AG04449 (cell line): Measurements from ENCODE around the gene AFF2.

Source experiments
- CTCF ChIA-PET: fragments of 350-600 bp; formaldehyde crosslinking; extraction: SDS; loops from one replicate; lab custom pipeline; 2021; ENCODE audit warnings: antibody characterized with exemption; lab: Yijun Ruan, JAX
- POLR2A ChIA-PET: fragments of 400-600, 350-600 bp; formaldehyde crosslinking; extraction: SDS; loops from one replicate; lab custom pipeline; 2020; ENCODE audit warnings: antibody characterized with exemption, inconsistent platforms; lab: Yijun Ruan, JAX
- DNase-seq: peaks from one replicate; pipeline ENCODE4 v3.0.0-alpha.2; 2010; ENCODE audit warnings: low read depth, low spot score
- H3K4me3 ChIP-seq: 2 replicates; pipeline ENCODE4 v1.5.1; 2011; ENCODE audit warnings: low read depth, mild to moderate bottlenecking, control low read depth, low read length
- TF ChIP-seq, protein P1 (sequence below): IDR thresholded peaks from one replicate; pipeline ENCODE4 v1.5.1; 2011; ENCODE audit warnings: mild to moderate bottlenecking, moderate library complexity, low read length, control low read depth, inconsistent platforms; ENCODE audit not compliant: insufficient read depth; ENCODE audit errors: missing control alignments

Gene AFF2

DNA sequence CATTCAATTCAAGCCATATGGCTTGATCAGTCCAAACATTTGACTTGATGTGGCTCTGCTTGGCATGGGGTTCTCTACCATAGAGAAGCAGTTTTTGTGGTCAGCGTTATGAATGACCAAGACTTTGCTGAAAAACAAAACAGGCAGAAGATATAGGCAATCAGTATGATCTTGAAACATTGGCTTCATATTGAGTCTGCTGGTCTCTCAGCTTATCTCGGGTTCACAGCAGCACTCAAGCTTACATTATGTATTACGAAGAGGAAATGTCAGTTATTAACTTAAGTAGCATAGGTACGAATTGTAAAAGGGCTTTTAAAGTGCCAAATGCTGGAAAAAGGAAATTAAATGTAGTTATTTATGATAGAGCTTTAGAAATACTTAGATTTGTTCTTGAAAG, 99.0 kb downstream of the AFF2 start:
- no peak overlapping the region for H3K4me3 ChIP-seq

DNA sequence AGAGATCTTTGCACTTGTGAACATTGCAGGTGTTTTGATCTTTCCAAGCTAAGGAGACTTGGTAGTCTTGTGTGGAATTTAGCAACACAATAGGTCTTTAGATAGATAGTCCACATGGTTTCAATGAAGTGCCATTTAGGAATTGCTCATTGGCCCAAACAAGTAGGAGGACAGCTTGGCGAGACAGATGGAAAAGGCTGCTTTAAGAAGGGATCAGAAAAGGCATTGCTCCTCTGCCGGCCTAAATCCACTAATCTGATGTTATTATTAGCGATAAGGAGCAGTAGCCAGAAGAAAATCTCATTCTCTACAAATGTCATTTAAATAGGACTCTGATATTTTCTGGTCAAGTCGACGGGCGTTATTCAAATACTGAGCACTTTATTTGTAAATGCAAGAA, 99.7 kb downstream of the AFF2 start:
- TF ChIP-seq, protein P1, sequence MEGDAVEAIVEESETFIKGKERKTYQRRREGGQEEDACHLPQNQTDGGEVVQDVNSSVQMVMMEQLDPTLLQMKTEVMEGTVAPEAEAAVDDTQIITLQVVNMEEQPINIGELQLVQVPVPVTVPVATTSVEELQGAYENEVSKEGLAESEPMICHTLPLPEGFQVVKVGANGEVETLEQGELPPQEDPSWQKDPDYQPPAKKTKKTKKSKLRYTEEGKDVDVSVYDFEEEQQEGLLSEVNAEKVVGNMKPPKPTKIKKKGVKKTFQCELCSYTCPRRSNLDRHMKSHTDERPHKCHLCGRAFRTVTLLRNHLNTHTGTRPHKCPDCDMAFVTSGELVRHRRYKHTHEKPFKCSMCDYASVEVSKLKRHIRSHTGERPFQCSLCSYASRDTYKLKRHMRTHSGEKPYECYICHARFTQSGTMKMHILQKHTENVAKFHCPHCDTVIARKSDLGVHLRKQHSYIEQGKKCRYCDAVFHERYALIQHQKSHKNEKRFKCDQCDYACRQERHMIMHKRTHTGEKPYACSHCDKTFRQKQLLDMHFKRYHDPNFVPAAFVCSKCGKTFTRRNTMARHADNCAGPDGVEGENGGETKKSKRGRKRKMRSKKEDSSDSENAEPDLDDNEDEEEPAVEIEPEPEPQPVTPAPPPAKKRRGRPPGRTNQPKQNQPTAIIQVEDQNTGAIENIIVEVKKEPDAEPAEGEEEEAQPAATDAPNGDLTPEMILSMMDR, result no peak
- no peak overlapping the region for H3K4me3 ChIP-seq
- POLR2A ChIA-PET, result no interaction called here
- CTCF ChIA-PET, result no interaction called here
- DNase-seq, result no peak

More for the DNA sequence above, 99.0 kb downstream of the AFF2 start:
- TF ChIP-seq, protein P1, result no peak
- POLR2A ChIA-PET, result no interaction called here
- CTCF ChIA-PET, result no interaction called here
- no peak for DNase-seq

DNA sequence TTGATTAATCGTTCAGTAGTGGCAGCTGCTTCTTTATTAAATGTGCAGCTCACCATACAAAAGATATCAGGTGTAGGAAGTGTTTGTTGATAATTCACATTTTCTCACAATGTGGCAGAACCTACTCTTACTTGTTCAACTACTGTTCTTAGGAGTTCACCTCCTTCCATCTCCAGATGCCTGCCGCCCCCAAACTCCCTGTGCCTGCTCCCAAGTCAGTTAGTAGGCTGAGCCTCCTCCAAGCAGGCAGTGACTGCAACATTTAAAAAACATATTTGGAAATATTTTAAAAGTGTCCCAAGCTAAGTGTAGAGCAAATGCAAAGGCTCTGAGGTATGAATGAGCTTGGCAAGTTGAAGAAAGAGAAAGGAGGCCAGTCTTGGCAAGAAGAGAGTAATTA, 100.2 kb downstream of the AFF2 start:
- H3K4me3 ChIP-seq, result no peak overlapping the region
- ChIA-PET CTCF (no interaction called here), POLR2A (no interaction called here)
- TF ChIP-seq, protein P1, result no peak
- no peak for DNase-seq

DNA sequence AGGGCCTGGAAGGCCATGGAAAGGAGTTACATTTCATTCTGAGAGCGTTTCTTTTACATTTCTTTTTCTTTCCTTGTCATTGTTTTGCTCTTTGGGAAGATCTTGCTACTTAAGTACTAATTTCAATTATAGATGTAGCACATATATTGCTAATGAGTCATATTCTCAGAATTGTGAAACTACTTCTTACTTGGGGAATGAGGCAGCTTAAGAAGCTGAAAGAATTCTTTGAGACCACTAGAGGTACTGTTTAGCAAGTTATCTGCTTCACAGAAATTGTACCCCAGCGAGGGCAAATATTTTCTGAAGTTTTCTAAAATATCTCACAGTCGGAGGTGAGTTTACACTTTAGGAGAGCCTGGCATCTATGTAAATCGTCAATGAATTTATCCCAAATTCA, 100.6 kb downstream of the AFF2 start:
- H3K4me3 ChIP-seq, result no peak overlapping the region
- no peak for DNase-seq
- TF ChIP-seq, protein P1, result no peak
- POLR2A ChIA-PET, result no interaction called here
- CTCF ChIA-PET, result no interaction called here

DNA sequence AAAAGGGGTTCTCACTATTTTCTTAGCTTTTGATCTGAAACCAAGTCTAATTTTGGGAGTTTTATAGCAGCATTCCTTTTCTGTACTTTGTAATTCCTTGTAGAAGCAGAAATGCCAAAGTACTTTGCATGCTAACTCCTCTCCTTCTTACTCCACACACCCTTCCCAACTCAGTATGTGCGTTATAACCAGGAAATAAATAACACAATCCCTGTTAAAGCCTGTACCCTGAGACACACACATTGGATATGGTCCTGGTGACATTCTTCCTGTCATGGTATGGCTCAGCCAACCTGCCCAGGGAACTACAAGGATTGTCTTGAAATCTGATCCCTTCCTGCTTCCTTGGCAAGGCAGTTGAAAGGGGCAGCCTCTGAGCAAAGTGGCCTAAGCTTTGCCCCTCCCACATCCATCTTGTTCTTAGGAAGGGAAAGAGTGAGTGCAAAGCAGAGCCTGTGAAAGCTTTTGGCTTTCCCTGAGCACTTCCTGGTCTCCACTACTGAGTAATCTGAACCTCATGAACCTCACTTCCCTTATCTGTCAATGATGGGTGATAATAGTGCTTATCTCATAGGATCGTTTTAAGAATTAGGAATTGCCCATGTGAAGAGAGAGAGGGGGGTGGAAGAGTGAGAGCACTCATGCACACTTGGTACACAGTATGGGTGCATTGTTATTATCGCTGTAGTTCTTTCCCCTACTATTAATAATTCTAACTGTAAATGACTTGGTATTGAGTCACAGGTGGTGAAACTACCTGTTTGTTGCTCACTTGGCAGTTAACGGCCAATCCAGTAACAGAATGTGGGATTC, 109.3 kb downstream of the AFF2 start:
- ChIA-PET CTCF (no interaction called here), POLR2A (no interaction called here)
- TF ChIP-seq, protein P1, result no peak
- no peak for DNase-seq
- no peak overlapping the region for H3K4me3 ChIP-seq

DNA sequence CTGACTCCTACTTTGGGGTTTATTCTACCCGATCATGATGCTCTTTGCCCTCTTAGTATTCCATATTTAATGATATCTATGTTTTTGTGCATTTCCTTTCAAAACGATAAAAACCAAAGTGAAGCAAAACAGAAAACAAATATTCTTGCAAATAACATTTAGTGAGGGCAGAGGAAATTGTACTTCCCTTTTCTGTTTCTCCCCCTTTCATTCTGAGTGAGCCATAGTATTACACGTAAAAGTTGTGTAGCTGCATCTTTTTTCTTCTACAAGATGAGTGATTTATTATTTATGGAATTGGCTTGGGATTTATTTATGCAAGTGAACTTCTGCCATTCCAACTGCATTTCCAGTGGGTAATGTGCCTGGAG, 109.9 kb downstream of the AFF2 start:
- TF ChIP-seq, protein P1, result no peak
- ChIA-PET POLR2A (no interaction called here), CTCF (no interaction called here)
- no peak for DNase-seq
- H3K4me3 ChIP-seq, result no peak overlapping the region
